GM13976 (cell line): ENCODE results near the gene ZNRF2.

ENCODE experiments used
- DNase-seq: peaks from one replicate; pipeline ENCODE4 v3.0.0; 2012; ENCODE audit warnings: low spot score
- in situ Hi-C: fragments of 300-500 bp; cut with MboI; formaldehyde crosslinking; loops from one replicate; pipeline ENCODE4 v1.12.0; 2022; ENCODE audit warnings: low sequenced_read_pairs, mixed read lengths, inconsistent platforms; ENCODE audit not compliant: unreplicated experiment
- TF ChIP-seq, protein P1 (sequence below): IDR thresholded peaks from 2 replicates; pipeline ENCODE4 v1.5.1; 2012; ENCODE audit warnings: borderline replicate concordance, mild to moderate bottlenecking; ENCODE audit not compliant: insufficient read depth; ENCODE audit errors: extremely low read depth, missing control alignments, control extremely low read depth

The ZNRF2 gene

DNA sequence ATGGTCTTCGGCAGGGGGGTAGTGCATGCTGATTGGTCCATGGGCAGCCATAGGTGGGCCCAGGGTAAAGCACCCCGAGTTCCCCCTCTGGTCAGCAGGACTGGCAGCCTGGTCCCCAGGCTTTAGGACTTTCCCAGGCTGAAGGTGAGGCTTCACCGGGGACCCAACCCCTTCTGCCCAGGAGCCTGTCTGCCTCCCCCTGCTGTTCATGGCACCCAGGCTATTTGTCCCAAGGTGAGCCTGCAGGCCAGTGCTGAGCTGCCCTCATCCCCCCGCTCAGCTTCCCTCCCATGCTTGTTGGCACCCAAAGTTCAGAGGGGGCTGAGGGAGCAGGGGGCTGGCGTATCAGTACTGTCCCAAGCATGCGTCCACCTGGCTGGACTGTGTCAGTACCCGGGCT is 38.5 kb upstream of the ZNRF2 start:
- TF ChIP-seq, protein P1, sequence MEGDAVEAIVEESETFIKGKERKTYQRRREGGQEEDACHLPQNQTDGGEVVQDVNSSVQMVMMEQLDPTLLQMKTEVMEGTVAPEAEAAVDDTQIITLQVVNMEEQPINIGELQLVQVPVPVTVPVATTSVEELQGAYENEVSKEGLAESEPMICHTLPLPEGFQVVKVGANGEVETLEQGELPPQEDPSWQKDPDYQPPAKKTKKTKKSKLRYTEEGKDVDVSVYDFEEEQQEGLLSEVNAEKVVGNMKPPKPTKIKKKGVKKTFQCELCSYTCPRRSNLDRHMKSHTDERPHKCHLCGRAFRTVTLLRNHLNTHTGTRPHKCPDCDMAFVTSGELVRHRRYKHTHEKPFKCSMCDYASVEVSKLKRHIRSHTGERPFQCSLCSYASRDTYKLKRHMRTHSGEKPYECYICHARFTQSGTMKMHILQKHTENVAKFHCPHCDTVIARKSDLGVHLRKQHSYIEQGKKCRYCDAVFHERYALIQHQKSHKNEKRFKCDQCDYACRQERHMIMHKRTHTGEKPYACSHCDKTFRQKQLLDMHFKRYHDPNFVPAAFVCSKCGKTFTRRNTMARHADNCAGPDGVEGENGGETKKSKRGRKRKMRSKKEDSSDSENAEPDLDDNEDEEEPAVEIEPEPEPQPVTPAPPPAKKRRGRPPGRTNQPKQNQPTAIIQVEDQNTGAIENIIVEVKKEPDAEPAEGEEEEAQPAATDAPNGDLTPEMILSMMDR = no peak
- in situ Hi-C loops = no loop called here
- DNase-seq = no peak

DNA sequence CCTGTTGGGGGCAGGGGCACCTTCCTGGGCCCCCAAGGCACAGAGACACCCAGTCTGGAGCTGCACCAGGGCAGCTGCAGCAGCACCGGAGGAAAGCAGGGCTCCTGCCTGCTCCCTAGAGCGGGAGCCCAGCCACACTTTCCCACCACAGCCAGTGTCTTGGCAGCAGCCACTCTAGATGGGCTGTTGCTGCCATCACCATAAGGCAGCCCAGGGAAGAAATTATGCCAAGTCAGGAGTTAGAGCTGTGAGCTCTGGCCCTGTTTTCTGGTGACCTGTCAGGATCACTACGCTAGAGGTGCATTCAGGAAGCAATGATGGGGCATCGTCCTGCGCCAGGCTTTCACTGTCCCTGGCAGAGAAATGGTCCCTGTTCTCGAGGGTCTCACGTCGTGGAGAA is 38.0 kb upstream of the ZNRF2 start:
- in situ Hi-C loops = no loop called here
- DNase-seq = no peak
- TF ChIP-seq, protein P1 = no peak

DNA sequence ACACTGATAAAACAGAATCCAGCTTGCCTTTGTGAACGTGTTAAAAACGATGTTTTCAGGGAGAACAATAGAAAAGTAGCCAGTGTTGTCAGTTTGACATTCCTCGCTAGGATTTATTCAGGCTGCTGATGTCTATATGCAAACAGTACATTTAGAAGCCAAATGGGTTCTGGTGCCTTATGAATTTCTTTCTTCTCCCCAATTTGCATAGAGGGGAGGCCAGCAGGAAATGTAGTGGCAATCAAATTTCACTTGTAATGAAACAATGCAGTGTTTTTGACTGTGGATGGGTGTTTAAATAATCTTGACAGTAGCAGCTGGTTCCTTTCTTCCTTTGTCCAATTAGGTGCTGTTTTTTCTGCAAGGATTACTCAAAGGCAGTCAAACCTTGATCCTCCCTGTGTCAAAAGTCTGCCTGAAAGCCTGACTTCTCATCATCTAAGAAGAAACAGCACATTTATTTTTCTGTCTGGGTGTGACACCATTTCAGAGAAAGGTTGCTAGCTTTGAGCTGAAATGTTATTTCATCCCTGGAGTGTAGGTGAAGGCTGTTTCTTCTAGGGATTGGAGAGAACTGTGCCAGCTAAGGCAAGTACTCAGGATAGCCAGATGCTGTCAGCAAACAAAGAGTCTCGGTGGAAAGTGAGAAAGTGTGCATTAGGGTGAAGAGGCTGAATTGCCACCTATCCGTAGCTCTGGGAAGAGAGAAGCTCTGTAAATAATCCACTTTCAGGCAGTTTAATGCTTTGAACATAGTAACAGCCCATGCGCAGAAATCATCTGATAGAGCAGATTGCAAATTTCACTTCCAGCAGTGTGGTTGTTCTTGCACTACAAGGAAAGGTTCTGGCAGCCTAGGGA is 36.6 kb upstream of the ZNRF2 start:
- no peak for DNase-seq
- in situ Hi-C loops = no loop called here
- TF ChIP-seq, protein P1 = no peak

- no peak for DNase-seq
- TF ChIP-seq, protein P1 = no peak
- in situ Hi-C loops = no loop called here
Measured at GRCh38 chr7:30249316-30249715, 35.1 kb upstream of the ZNRF2 start.

DNA sequence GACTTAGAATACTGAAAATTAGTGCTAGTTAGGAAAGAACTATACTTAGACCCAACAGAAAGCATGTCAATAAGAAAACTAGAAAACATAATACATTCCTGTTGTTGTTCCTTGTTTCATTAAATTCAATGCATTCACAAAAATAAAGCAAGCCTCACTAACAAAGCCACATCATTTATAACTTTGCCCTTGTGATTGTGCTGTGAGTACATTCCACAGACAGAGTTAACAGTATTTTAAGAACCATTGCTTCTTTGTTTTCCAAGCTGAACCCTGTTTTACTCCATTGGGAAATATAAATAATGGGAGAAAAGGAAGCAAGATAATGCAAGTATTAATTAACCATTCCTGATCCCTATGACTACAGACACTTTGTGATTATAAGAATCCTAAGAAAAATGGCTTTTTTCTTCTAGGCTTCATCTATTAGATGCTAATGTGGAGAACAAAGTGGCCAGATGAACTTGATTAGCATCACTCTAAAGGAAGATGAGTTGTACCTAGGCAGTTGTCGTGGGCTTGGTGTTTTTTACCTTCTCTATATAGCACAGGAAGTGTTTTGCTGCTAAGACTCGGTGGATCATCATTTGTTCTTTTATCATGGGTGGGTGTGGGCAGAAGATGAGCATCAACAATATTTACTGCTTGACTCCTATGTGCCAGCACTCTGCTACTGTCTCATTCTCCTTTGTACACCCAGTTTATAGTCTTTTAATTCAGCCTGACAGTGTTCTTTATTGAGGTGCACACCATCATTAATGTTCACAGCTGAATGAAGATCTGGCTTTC is 34.2 kb upstream of the ZNRF2 start:
- TF ChIP-seq, protein P1 = no peak
- in situ Hi-C loops = no loop called here
- DNase-seq = no peak

DNA sequence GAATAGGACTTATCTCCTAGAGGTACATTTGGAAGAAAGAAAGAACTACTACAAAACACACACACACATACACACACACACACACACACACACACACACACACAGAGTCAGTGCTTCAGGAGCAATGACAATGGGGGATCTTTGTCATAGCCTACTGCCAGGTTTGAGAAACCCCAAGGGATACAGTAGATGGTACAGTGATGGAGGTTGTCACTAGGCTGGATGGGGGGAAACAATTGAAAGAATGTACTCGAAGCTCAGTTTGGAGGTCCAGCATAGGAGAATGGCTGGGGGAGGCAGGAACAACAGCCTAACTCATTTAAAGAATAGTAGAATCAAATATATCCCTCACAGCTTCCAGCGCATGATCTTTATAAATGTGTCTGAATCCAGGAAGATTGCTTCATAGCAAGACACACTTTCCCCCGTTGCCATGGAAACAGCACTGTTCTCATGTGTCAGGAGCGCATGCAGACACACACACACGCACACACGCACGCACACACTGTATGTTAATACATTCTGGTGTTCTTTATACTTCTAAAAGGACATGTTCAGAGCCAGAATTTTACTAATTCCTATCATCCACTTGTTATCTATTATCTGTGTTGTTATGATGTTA is 32.6 kb upstream of the ZNRF2 start:
- in situ Hi-C loops = no loop called here
- DNase-seq = no peak
- TF ChIP-seq, protein P1 = no peak
